Measurements from ENCODE around the gene KCNQ5. TPM values are rescaled to one million over a fixed set of nuclear protein-coding genes. Genes with fewer than 3 reads are reported as not detected.

KCNQ5 gene
- total RNA-seq, 1 experiment from 2014 or later, result 2.0 TPM

DNA sequence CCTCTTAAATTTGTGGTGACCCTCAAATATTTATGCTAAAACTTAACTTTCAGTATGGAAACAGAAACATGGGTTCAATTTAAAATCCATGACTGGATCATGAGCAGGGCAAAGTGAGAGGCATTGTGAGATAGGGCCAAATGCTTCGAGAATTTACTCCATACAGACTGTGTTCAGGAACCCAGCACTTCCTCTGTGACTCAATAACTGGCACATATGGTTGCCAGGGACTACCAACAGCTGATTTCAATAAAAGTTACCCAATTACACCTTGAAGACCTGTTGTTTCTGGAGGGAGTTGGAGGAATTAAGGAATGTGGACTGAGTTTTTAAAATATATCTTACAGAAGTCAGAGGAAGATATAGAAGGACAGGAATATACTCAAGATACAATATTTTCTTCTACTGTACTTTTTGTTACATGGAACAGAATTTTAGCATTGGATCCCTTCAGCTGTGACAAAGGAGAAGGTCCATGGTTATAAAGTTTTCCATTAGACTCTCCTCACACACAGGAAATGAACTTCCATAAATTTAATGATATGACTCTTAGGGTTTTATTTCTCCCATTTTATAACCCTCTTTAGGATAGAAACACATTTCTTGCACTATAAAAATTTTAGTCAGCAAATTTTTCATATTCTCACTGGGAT is 344.9 kb downstream of the KCNQ5 start (continued):
- TF ChIP-seq ZNF232 (CRISPR knock-in tag; IDR thresholded peaks at IDR 0.05), result no peak
- TF ChIP-seq ZNF423 (CRISPR knock-in tag; IDR thresholded peaks at IDR 0.05), result no peak
- no peak for TF ChIP-seq ZNF416 (CRISPR knock-in tag; IDR thresholded peaks at IDR 0.05)
- no peak for TF ChIP-seq RELA (CRISPR knock-in tag; IDR thresholded peaks at IDR 0.05; ENCODE audit: borderline replicate concordance)
- no peak for TF ChIP-seq FOXJ3 (CRISPR knock-in tag; IDR thresholded peaks at IDR 0.05; ENCODE audit: borderline replicate concordance)
- TF ChIP-seq NR2C2 (CRISPR knock-in tag; IDR thresholded peaks at IDR 0.05), result no peak
- no peak for TF ChIP-seq NFE2L1 (CRISPR knock-in tag; IDR thresholded peaks at IDR 0.05)
- TF ChIP-seq IRF2 (CRISPR knock-in tag; IDR thresholded peaks at IDR 0.05; ENCODE audit: borderline replicate concordance, low read depth), result no peak

DNA sequence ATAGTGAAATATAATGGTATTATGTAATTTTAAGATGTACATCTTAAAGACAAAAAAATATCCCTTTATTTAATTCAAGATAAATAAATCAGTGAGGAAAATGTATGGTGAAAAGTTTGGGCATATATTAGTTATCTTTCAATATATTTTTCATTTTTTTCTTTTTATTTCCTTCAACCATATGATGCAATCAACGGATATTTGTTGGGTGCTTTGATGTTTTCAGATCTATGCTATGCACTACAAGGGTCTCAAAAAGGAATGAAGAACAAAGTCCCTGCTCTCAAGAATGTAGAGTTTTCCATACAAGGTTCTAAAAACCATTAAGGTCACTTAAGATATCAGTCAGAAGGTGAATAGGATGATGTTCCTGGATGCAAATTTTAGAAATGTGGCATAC is 345.5 kb downstream of the KCNQ5 start:
- H3K27ac Mint-ChIP-seq, result no peak overlapping the region
- H3K4me1 Mint-ChIP-seq, result no peaks in the 10 kb centered on the region
- ChIA-PET CTCF (no interaction called here), POLR2A (no interaction called here)
- H3K9me3 Mint-ChIP-seq, result no peaks in the 10 kb centered on the region
- TF ChIP-seq CREM (CRISPR knock-in tag; IDR thresholded peaks at IDR 0.05), result no peak
- TF ChIP-seq PRRX2 (CRISPR knock-in tag; IDR thresholded peaks at IDR 0.05), result no peak
- no peak for TF ChIP-seq TEAD4 (CRISPR knock-in tag; IDR thresholded peaks at IDR 0.05)
- no peak for TF ChIP-seq E2F5 (CRISPR knock-in tag; IDR thresholded peaks at IDR 0.05)
- TF ChIP-seq SP1 (CRISPR knock-in tag; conservative IDR thresholded peaks at IDR 0.05), result no peak
- no peak for TF ChIP-seq FOXP1 (CRISPR knock-in tag; IDR thresholded peaks at IDR 0.05; ENCODE audit: borderline replicate concordance)
- TF ChIP-seq PRDM15 (CRISPR knock-in tag; IDR thresholded peaks at IDR 0.05), result no peak
- TF ChIP-seq, protein P1, sequence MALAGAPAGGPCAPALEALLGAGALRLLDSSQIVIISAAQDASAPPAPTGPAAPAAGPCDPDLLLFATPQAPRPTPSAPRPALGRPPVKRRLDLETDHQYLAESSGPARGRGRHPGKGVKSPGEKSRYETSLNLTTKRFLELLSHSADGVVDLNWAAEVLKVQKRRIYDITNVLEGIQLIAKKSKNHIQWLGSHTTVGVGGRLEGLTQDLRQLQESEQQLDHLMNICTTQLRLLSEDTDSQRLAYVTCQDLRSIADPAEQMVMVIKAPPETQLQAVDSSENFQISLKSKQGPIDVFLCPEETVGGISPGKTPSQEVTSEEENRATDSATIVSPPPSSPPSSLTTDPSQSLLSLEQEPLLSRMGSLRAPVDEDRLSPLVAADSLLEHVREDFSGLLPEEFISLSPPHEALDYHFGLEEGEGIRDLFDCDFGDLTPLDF (CRISPR knock-in tag; IDR thresholded peaks at IDR 0.05), result no peak
- TF ChIP-seq ATF1 (CRISPR knock-in tag; IDR thresholded peaks at IDR 0.05), result no peak
- TF ChIP-seq ETV6 (CRISPR knock-in tag; IDR thresholded peaks at IDR 0.05), result no peak
- no peak for TF ChIP-seq MLX (CRISPR knock-in tag; IDR thresholded peaks at IDR 0.05)
- no peak for TF ChIP-seq NR1H2 (CRISPR knock-in tag; IDR thresholded peaks at IDR 0.05)
- no peak for TF ChIP-seq OVOL2 (CRISPR knock-in tag; IDR thresholded peaks at IDR 0.05; ENCODE audit: borderline replicate concordance)
- no peak for TF ChIP-seq ZBTB43 (CRISPR knock-in tag; IDR thresholded peaks at IDR 0.05)
- no peak for TF ChIP-seq NR2C2 (CRISPR knock-in tag; IDR thresholded peaks at IDR 0.05)
- no peak for TF ChIP-seq ZNF416 (CRISPR knock-in tag; IDR thresholded peaks at IDR 0.05)
- TF ChIP-seq RORB (CRISPR knock-in tag; IDR thresholded peaks at IDR 0.05), result no peak
- H3K36me3 Mint-ChIP-seq, result no peaks in the 10 kb centered on the region
- H3K4me3 Mint-ChIP-seq, result no peak overlapping the region
- DNase-seq (ENCODE audit: low spot score), result no peak
- H3K27me3 Mint-ChIP-seq (ENCODE audit: low read depth), result no peaks in the 10 kb centered on the region
- ATAC-seq, result no peak

Data from WTC11 (cell line).